HFFc6 (cell line): ENCODE measurements around the gene PSAPL1. TPM values are rescaled to one million over a fixed set of nuclear protein-coding genes. Genes with fewer than 3 reads are reported as not detected.

Experiments
- DNase-seq: peaks from one replicate; pipeline ENCODE4 v3.0.0-alpha.2; 2018
- H3K27ac Mint-ChIP-seq: 2 replicates; pipeline ENCODE4 v1.8.0; 2020; ENCODE audit warnings: mild to moderate bottlenecking, mixed read lengths
- H3K27me3 Mint-ChIP-seq: 2 replicates; pipeline ENCODE4 v1.8.0; 2021; ENCODE audit warnings: mild to moderate bottlenecking, moderate library complexity, mixed read lengths; ENCODE audit not compliant: insufficient read depth
- H3K36me3 Mint-ChIP-seq: 2 replicates; pipeline ENCODE4 v1.8.0; 2021; ENCODE audit warnings: low read depth, mixed read lengths
- H3K4me1 Mint-ChIP-seq: 2 replicates; pipeline ENCODE4 v1.8.0; 2020; ENCODE audit warnings: low read depth, mixed read lengths
- H3K4me3 Mint-ChIP-seq: 2 replicates; pipeline ENCODE4 v1.8.0; 2020; ENCODE audit warnings: mild to moderate bottlenecking, moderate library complexity, mixed read lengths
- H3K9me3 Mint-ChIP-seq: 2 replicates; pipeline ENCODE4 v1.8.0; 2020; ENCODE audit warnings: mild to moderate bottlenecking, mixed read lengths
- total RNA-seq, 6 experiments: library from RNA; stranded (reverse); fragmentation: NEBNext Ultra II Directional; extraction: Animal tissue kit (Norgen Biotek cat#: 25700); gene quantifications; 2 replicates in 1 of 6; 3 replicates in 5 of 6; pipeline ENCODE4 v1.2.3, GENCODE V29; 2021
- TF ChIP-seq, protein P1 (sequence below): fragments of 200-600 bp; sonication (generic); IDR thresholded peaks from 2 replicates; pipeline ENCODE4 v1.5.0; 2021; ENCODE audit warnings: antibody characterized with exemption, mild to moderate bottlenecking

The PSAPL1 gene
- total RNA-seq, 6 experiments from 2014 or later: not detected

DNA sequence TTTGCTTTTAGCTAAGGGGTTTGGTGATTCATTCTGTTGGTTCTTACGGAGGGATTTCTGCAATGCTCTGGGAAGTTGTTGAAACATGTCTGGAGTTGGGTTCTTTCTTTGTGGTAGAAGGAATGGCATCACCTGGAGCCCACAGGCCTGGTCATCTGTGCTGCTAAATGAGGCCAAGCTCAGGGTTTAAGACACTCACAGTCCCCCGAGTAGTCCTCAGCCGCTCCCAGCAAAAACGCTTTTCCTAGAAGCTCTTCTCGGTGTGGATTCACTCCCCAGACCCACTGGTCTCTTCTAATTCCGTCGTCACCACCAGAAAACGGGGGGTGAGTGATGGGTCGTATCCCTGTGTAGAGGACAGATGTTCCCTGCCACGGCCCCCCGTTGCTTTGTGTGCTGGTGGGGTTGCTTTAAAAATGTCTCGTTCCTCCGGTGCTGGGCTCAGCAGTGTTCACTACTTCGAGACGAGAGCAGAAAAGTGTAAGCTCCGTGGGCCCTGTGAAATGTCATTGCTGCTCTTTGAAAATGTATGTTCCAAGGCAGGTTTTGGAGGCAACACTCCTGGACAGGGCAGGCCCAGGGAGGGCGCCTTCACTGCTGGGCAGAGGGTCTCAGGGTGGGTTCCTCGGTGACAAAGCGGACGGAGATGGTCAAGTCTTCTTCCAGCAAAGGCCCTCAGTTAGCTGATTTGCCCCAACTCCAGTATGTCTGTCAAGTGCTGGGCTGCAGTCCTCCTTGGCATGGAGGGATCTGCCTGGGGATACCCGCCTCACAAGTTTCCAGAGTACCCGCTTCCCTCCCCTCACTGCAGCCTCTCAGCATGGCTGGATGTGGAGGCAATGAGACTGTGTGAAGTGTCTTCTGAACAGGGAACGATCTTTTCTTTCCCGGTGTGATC is 37.3 kb downstream of the PSAPL1 start:
- peaks cover 18% of the 10 kb centered on the region for H3K4me1 Mint-ChIP-seq
- H3K36me3 Mint-ChIP-seq: no peaks in the 10 kb centered on the region
- no peak for DNase-seq
- H3K9me3 Mint-ChIP-seq: no peaks in the 10 kb centered on the region; the same call in 1 of the 2 replicates
- peaks cover 43% of the 10 kb centered on the region for H3K27me3 Mint-ChIP-seq
- H3K27ac Mint-ChIP-seq: no peak overlapping the region
- no peak overlapping the region for H3K4me3 Mint-ChIP-seq
- TF ChIP-seq, protein P1, sequence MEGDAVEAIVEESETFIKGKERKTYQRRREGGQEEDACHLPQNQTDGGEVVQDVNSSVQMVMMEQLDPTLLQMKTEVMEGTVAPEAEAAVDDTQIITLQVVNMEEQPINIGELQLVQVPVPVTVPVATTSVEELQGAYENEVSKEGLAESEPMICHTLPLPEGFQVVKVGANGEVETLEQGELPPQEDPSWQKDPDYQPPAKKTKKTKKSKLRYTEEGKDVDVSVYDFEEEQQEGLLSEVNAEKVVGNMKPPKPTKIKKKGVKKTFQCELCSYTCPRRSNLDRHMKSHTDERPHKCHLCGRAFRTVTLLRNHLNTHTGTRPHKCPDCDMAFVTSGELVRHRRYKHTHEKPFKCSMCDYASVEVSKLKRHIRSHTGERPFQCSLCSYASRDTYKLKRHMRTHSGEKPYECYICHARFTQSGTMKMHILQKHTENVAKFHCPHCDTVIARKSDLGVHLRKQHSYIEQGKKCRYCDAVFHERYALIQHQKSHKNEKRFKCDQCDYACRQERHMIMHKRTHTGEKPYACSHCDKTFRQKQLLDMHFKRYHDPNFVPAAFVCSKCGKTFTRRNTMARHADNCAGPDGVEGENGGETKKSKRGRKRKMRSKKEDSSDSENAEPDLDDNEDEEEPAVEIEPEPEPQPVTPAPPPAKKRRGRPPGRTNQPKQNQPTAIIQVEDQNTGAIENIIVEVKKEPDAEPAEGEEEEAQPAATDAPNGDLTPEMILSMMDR: no peak

DNA sequence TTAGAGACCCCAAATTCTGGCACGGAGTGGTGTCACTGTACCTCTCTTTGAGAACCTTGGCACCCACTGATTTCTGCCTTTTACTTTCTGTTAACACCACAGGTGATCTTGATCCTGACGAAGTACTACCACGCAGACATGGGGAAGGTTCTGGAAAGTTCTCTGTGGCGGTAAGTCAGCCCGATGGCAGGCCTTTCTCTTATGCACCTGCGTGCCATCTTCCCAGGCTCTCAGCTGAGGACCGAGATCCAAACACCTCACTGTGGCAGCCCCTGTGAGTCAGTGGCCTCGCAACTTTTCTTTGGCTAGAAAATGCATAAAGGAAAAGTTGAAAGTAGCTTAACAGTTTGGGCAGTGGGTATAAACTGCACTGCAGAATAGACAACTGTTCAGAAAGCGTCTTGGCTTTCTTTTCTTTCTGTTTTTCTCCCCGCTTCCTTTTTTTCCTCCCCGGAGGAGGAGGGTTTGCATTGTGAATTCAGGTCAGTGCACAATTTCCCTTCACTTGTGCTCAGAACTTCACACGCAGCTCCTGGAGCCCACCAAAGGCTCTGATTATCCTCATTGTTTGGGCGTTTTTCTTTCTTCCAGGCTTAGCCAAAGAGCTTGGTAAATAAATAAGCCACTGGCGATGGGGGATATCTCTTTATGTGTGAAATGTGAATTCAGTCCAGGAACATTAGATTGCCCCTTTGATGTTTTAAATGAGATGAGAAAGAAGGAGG is 38.4 kb downstream of the PSAPL1 start:
- Mint-ChIP-seq H3K4me1 (peaks cover 18% of the 10 kb centered on the region), H3K4me3 (no peak overlapping the region), H3K9me3 (no peaks in the 10 kb centered on the region; the same call in 1 of the 2 replicates), H3K27ac (no peak overlapping the region), H3K36me3 (no peaks in the 10 kb centered on the region), H3K27me3 (peaks cover 51% of the 10 kb centered on the region)
- TF ChIP-seq, protein P1: no peak
- DNase-seq: no peak

DNA sequence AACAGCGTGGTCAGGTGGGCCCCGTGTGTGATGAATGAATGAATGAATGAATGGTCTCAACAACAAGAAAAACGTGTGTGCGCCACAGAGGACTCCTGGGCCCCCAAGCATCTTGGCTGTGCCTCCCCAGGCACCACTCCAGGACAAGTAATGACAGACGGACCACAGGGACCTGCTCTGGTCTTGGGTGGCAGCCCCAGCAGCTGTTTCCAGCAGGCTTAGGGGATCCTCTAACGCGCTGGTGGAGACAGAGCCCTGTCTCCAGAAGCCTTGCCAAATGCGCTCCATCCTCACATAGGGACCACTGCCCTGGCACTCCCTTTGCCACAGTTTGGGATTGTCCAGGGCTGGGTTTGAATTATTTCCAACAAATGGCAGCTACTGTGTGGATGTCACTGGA is 39.1 kb downstream of the PSAPL1 start:
- Mint-ChIP-seq H3K36me3 (no peaks in the 10 kb centered on the region), H3K4me3 (no peak overlapping the region), H3K27me3 (peaks cover 54% of the 10 kb centered on the region), H3K9me3 (no peaks in the 10 kb centered on the region; the same call in 1 of the 2 replicates), H3K27ac (no peak overlapping the region), H3K4me1 (peaks cover 18% of the 10 kb centered on the region)
- TF ChIP-seq, protein P1: no peak
- no peak for DNase-seq

DNA sequence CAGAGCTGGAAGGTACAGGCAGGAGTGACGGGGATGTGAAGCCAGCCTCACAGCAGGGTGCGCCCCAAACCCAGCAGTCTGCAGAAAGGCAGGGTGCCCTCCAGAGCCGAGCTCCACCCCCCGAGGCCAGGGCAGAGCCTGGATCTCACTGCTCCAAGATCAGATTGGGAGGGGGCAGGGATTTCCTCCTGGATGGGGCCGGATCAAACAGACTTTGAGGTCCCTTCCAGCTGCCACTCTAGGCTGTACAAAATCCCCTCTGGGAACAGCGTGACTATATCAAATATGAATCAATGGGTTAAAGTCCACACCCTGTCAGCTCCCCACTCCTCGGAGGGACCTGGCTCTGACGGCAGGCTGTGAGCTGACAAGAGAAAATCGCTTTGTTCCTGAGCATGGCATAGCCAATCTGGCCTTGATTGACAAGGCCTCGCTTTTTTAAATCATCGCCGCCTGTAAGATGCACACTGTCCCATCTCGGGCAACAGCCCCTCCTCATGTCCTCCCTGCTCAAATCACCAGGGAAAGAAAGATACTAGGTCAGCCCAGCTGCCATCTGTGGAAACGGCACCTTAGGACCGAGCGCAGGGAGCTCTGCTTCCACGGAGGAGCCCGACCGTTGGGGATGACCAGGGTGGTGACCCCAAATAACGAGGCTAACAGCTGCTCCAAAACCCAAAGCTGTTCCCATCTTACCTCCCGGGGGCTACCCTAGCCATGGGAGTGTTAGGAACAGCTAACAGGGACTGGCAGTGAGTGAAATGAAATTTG is 39.9 kb downstream of the PSAPL1 start:
- Mint-ChIP-seq H3K36me3 (no peaks in the 10 kb centered on the region), H3K27me3 (peaks cover 57% of the 10 kb centered on the region), H3K4me3 (no peak overlapping the region), H3K4me1 (peaks cover 18% of the 10 kb centered on the region), H3K27ac (no peak overlapping the region), H3K9me3 (no peaks in the 10 kb centered on the region)
- no peak for DNase-seq
- TF ChIP-seq, protein P1: no peak
